Caco-2 (cell line): ENCODE data around the gene PPP1R37. TPM values are rescaled to one million over a fixed set of nuclear protein-coding genes. Genes with fewer than 3 reads are reported as not detected.
A peak's percentile ranks its signal among the peaks of the same experiment; 100 is the strongest.

Experiments used
- BruUV-seq: library from RNA; stranded (reverse); fragments of 400-500 nt; replicated peaks from 2 replicates; lab custom pipeline; 2021; lab: Mats Ljungman, UMichigan
- CTCF ChIA-PET: fragments of 300-600 bp; sonication (Branson Sonifier 250); formaldehyde crosslinking; loops from one replicate; lab custom pipeline; 2022; ENCODE audit warnings: antibody characterized with exemption; lab: Charles Lee
- POLR2A ChIA-PET: fragments of 300-600 bp; sonication (Branson Sonifier 250); formaldehyde crosslinking; loops from one replicate; lab custom pipeline; 2022; ENCODE audit warnings: antibody characterized with exemption; lab: Charles Lee
- DNase-seq, 2 experiments: peaks; one replicate each; pipeline versions ENCODE4 v3.0.0 to v3.0.0-alpha.2; 2020 to 2022
- H3K27me3 ChIP-seq: replicated peaks from 2 replicates; pipeline ENCODE4 v1.6.0; 2011; ENCODE audit warnings: low read length; ENCODE audit not compliant: control insufficient read depth, insufficient read depth
- H3K36me3 ChIP-seq: 2 replicates; pipeline ENCODE4 v1.5.1; 2011; ENCODE audit warnings: low read length; ENCODE audit not compliant: control insufficient read depth, insufficient read depth
- H3K4me1 ChIP-seq: fragments of 250-450 bp; sonication (Bioruptor Pico); 2 replicates; pipeline ENCODE4 v1.5.1; 2020; ENCODE audit warnings: mild to moderate bottlenecking
- H3K4me3 ChIP-seq: 2 replicates; pipeline ENCODE4 v1.5.1; 2011; ENCODE audit warnings: low read depth, mild to moderate bottlenecking, control low read depth, low read length
- H3K9me3 ChIP-seq: fragments of 250-450 bp; sonication (Bioruptor Pico); 2 replicates; pipeline ENCODE4 v1.5.1; 2020; ENCODE audit warnings: mild to moderate bottlenecking, moderate library complexity
- H3K27ac Mint-ChIP-seq: one replicate; pipeline ENCODE4 v1.8.0; 2022; ENCODE audit warnings: mixed read lengths; ENCODE audit not compliant: unreplicated experiment
- H3K27me3 Mint-ChIP-seq: one replicate; pipeline ENCODE4 v1.8.0; 2022; ENCODE audit warnings: mixed read lengths; ENCODE audit not compliant: insufficient read depth, unreplicated experiment
- H3K36me3 Mint-ChIP-seq: one replicate; pipeline ENCODE4 v1.8.0; 2022; ENCODE audit warnings: mild to moderate bottlenecking, mixed read lengths; ENCODE audit not compliant: insufficient read depth, unreplicated experiment
- H3K4me1 Mint-ChIP-seq: one replicate; pipeline ENCODE4 v1.8.0; 2022; ENCODE audit warnings: low read depth, mixed read lengths; ENCODE audit not compliant: unreplicated experiment
- H3K4me3 Mint-ChIP-seq: one replicate; pipeline ENCODE4 v1.8.0; 2022; ENCODE audit warnings: mild to moderate bottlenecking, moderate library complexity, mixed read lengths; ENCODE audit not compliant: unreplicated experiment
- H3K9me3 Mint-ChIP-seq: one replicate; pipeline ENCODE4 v1.8.0; 2022; ENCODE audit warnings: mixed read lengths; ENCODE audit not compliant: unreplicated experiment
- CTCF ChIP-seq, 2 experiments: fragments of 200-600 bp in 1 of 2; IDR thresholded peaks; 1 replicate in 1 of 2; 2 replicates in 1 of 2; pipeline versions ENCODE4 v1.5.1 to v1.8.0; 2011 to 2022; ENCODE audit warnings: antibody characterized with exemption in 1 of 2, control low read depth in 1 of 2, inconsistent platforms in 1 of 2, low read depth in 1 of 2, low read length in 1 of 2, mild to moderate bottlenecking in 1 of 2, moderate library complexity in 1 of 2; ENCODE audit not compliant: insufficient read depth in 1 of 2, severe bottlenecking in 1 of 2, unreplicated experiment in 1 of 2
- intact Hi-C: fragments of 100-400 bp; cut with micrococcal nuclease; formaldehyde crosslinking; loops from one replicate; pipeline ENCODE4 v1.10.0; 2022; ENCODE audit not compliant: unreplicated experiment
- total RNA-seq: library from RNA; stranded (reverse); gene quantifications from 2 replicates; pipeline ENCODE4 v1.2.3, GENCODE V29; 2022

The PPP1R37 gene
- total RNA-seq, 1 experiment from 2014 or later = 42.1 TPM

- BruUV-seq = no TSS peak
- H3K4me3 Mint-ChIP-seq = peak overlapping the region; percentile 84
- Histone ChIP-seq H3K4me3 (peak overlapping the region; percentile 93), H3K4me1 (peaks cover 5% of the 10 kb centered on the region; the same call in 1 of the 2 replicates), H3K9me3 (no peaks in the 10 kb centered on the region), H3K27me3 (no peaks in the 10 kb centered on the region), H3K36me3 (no peaks in the 10 kb centered on the region; the same call in none of the 2 replicates)
- H3K27ac Mint-ChIP-seq = peak overlapping the region; percentile 96
- no peaks in the 10 kb centered on the region for H3K27me3 Mint-ChIP-seq
- CTCF ChIA-PET = interaction anchor here (0.6 to 2.4 kb wide), 15 partner anchors 12 to 1663 kb away, joined by 3 to 7 read pairs (median 3); partner anchors contain the start of genes BLOC1S3, GEMIN7, NECTIN2 and TRAPPC6A
- POLR2A ChIA-PET = interaction anchor here (0.8 to 2.2 kb wide), 9 partner anchors 12 to 201 kb away, joined by 3 to 19 read pairs (median 6); partner anchors contain the start of genes APOE, BLOC1S3, GEMIN7 and TRAPPC6A
- H3K9me3 Mint-ChIP-seq = no peaks in the 10 kb centered on the region
- H3K4me1 Mint-ChIP-seq = peaks cover 23% of the 10 kb centered on the region
- intact Hi-C loops = loop anchor here (1.0 to 5.0 kb wide), 2 partner anchors 15 to 36 kb away; partner anchors contain the start of gene ZNF296
- peak; percentile 98 to 99 for DNase-seq
- peaks cover 58% of the 10 kb centered on the region for H3K36me3 Mint-ChIP-seq
- no peak for TF ChIP-seq CTCF (IDR thresholded peaks at IDR 0.05; ENCODE audit: insufficient read depth in 1 of 2, low read depth in 1 of 2, low read length in 1 of 2, severe bottlenecking in 1 of 2, unreplicated experiment in 1 of 2)
Measured at GRCh38 chr19:45091031-45091923, 1.7 kb upstream of the PPP1R37 start.

- Mint-ChIP-seq H3K4me1 (peaks cover 31% of the 10 kb centered on the region), H3K9me3 (no peaks in the 10 kb centered on the region)
- CTCF ChIA-PET = interaction anchor here (0.6 kb wide), 1 partner anchor 21 kb away, joined by 5 read pairs; no protein-coding TSS in a partner anchor
Measured at GRCh38 chr19:45094137-45094536, 1.2 kb downstream of the PPP1R37 start.

More at GRCh38 chr19:45094137-45094536, 1.2 kb downstream of the PPP1R37 start:
- intact Hi-C loops = loop anchor here (5.0 kb wide), 1 partner anchor 33 kb away; no protein-coding TSS in a partner anchor
- Mint-ChIP-seq H3K4me3 (peak overlapping the region; percentile 84), H3K27me3 (no peaks in the 10 kb centered on the region), H3K27ac (peak overlapping the region; percentile 96), H3K36me3 (peaks cover 46% of the 10 kb centered on the region)
- DNase-seq = no peak
- POLR2A ChIA-PET = interaction anchor here (0.6 kb wide), 1 partner anchor 51 kb away, joined by 4 read pairs; no protein-coding TSS in a partner anchor
- Histone ChIP-seq H3K4me3 (peak overlapping the region; percentile 93), H3K9me3 (no peaks in the 10 kb centered on the region), H3K4me1 (peaks cover 15% of the 10 kb centered on the region; the same call in 1 of the 2 replicates), H3K36me3 (no peaks in the 10 kb centered on the region), H3K27me3 (no peaks in the 10 kb centered on the region)
- no peak for TF ChIP-seq CTCF (IDR thresholded peaks at IDR 0.05; ENCODE audit: insufficient read depth in 1 of 2, low read depth in 1 of 2, low read length in 1 of 2, severe bottlenecking in 1 of 2, unreplicated experiment in 1 of 2)
- BruUV-seq = no TSS peak
